ENCODE data around the gene NEBL. TPM values are rescaled to one million over a fixed set of nuclear protein-coding genes. Genes with fewer than 3 reads are reported as not detected.

Gene NEBL
- total and polyA plus RNA-seq, 5 donors from 2014 or later = 1.2 to 2.6 (median 1.8) TPM

DNA sequence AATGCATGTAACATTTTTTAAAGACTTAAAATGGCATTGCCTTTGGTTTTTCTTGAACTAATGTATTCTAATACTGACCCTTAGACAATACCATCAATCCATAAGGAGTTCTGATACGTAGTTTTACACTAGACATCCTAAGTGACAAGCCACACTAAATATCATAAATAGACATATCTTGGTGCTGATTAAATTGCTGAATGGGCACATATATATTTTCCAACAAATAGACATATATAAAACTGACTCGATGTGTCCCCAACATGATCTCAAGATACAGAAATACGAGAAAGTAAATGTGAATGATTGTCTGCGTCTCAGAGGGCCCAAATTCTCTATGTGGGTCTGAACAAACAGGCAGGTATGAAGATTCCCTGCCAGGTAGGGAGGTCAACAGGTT is 99.8 kb downstream of the NEBL start:
- Histone ChIP-seq H3K27me3 (ENCODE audit: control insufficient read depth, insufficient read depth, low read length) (no peaks in the 10 kb centered on the region), H3K9me3 (ENCODE audit: control insufficient read depth in 2 of 2, low read length in 2 of 2) (peaks cover 0 to 2% of the 10 kb centered on the region in 2 experiments), H3K4me1 (ENCODE audit: control insufficient read depth, insufficient read depth, low read length, poor library complexity, severe bottlenecking) (no peaks in the 10 kb centered on the region), H3K4me3 (ENCODE audit: low read depth, low read length) (no peak overlapping the region), H3K36me3 (ENCODE audit: control insufficient read depth, insufficient read depth, low read length) (no peaks in the 10 kb centered on the region), H3K27ac (ENCODE audit: insufficient read depth, low read length, poor library complexity, severe bottlenecking) (no peak overlapping the region)
- H3K27ac Mint-ChIP-seq = no peak overlapping the region
- H3K27me3 Mint-ChIP-seq = no peaks in the 10 kb centered on the region
- DNase-seq (no peak), ATAC-seq (ENCODE audit: low read depth in 2 of 2) (no peak)
- peaks cover 0 to 5% (median 2%) of the 10 kb centered on the region in 7 donors for H3K9me3 Mint-ChIP-seq
- H3K4me3 Mint-ChIP-seq = no peak overlapping the region
- H3K4me1 Mint-ChIP-seq = no peaks in the 10 kb centered on the region
- no peaks in the 10 kb centered on the region for H3K36me3 Mint-ChIP-seq

DNA sequence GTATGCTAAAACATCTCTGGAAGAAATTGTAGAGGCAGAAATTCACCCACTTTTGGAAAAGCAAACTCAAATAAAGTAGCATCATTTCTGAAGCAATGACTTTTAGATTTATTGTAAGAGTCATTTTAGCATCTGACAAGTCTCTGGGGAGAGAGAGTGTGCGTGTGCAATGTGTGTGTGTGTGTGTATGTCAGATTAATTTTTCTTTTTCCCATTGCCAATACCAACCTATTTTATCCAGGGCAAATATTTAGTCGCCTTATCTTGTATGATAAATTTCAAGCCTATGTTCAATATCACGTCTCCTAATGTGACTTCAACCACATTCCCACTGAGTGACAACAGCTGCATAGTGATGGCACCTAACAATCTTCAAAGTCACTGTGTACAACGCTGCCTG is 101.7 kb downstream of the NEBL start:
- H3K4me1 Mint-ChIP-seq = no peaks in the 10 kb centered on the region
- Histone ChIP-seq H3K4me1 (ENCODE audit: control insufficient read depth, insufficient read depth, low read length, poor library complexity, severe bottlenecking) (no peaks in the 10 kb centered on the region), H3K4me3 (ENCODE audit: low read depth, low read length) (no peak overlapping the region), H3K27ac (ENCODE audit: insufficient read depth, low read length, poor library complexity, severe bottlenecking) (no peak overlapping the region), H3K27me3 (ENCODE audit: control insufficient read depth, insufficient read depth, low read length) (no peaks in the 10 kb centered on the region), H3K9me3 (ENCODE audit: control insufficient read depth in 2 of 2, low read length in 2 of 2) (no peaks in the 10 kb centered on the region), H3K36me3 (ENCODE audit: control insufficient read depth, insufficient read depth, low read length) (no peaks in the 10 kb centered on the region)
- DNase-seq (no peak), ATAC-seq (ENCODE audit: low read depth in 2 of 2) (no peak)
- H3K27me3 Mint-ChIP-seq = no peaks in the 10 kb centered on the region
- no peak overlapping the region for H3K4me3 Mint-ChIP-seq
- no peak overlapping the region for H3K27ac Mint-ChIP-seq
- H3K36me3 Mint-ChIP-seq = no peaks in the 10 kb centered on the region
- peaks cover 0 to 6% (median 4%) of the 10 kb centered on the region in 7 donors for H3K9me3 Mint-ChIP-seq

DNA sequence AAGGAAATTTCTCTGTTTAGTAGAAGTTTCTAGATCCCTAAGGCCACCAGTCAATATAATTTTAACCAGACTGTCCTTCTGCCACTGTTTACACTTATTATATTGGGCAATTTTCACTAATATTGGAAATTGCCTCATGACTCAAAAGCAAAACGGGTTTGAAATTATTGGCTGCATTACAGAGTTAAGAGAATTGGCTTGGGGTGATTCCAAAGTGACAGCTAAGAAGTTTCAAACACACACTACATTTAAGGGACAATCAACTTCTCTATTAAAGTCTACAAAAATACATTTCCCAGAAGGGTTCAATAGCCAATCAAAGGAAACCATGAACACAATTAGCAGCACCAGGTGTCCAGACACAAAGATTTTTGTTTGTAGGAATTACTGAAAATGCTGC is 111.9 kb downstream of the NEBL start:
- Histone ChIP-seq H3K9me3 (ENCODE audit: control insufficient read depth in 2 of 2, low read length in 2 of 2) (no peaks in the 10 kb centered on the region), H3K27ac (ENCODE audit: insufficient read depth, low read length, poor library complexity, severe bottlenecking) (no peak overlapping the region), H3K4me1 (ENCODE audit: control insufficient read depth, insufficient read depth, low read length, poor library complexity, severe bottlenecking) (no peaks in the 10 kb centered on the region), H3K36me3 (ENCODE audit: control insufficient read depth, insufficient read depth, low read length) (no peaks in the 10 kb centered on the region), H3K4me3 (ENCODE audit: low read depth, low read length) (no peak overlapping the region), H3K27me3 (ENCODE audit: control insufficient read depth, insufficient read depth, low read length) (no peaks in the 10 kb centered on the region)
- Mint-ChIP-seq H3K27me3 (no peaks in the 10 kb centered on the region), H3K9me3 (peaks cover 0 to 2% (median 0%) of the 10 kb centered on the region in 7 donors), H3K36me3 (no peaks in the 10 kb centered on the region), H3K27ac (no peak overlapping the region), H3K4me1 (no peaks in the 10 kb centered on the region), H3K4me3 (no peak overlapping the region)
- DNase-seq (no peak), ATAC-seq (ENCODE audit: low read depth in 2 of 2) (no peak)

DNA sequence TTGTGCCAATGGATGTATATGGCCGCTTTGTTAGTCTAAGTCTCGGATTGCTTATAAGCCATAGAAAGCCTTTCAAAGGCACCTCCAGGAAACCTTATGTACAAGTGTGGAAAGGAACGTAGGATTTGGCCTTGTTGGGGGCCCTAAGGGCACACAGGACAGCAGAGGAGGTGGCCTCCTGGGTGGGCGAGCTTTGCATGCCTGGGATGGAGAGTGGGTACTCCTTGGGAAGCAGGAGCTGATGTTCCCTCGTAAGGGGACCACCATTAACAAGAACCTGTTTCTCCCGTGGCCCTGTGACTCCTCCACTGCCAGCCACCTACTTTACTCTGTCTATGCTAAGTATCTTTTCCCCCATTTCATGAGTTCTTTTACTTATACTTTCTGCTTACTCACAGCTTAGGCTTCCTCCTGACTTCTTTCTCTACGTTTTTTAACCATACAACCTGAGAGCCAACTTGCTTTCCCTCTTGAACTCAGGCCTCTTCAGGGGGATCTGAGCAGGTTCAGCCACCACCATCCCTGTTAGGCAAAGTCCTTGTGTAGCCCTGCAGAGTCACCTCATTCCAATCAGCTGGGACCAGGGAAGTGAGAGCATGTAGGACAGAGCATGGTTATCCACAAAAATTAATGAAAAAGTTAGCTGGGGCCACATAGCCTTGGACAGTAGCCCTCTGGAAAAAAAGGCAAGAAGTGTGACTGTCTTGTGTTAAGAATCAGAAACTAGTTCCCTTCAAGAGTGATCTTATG is 118.9 kb downstream of the NEBL start:
- DNase-seq (no peak), ATAC-seq (ENCODE audit: low read depth in 2 of 2) (no peak)
- Mint-ChIP-seq H3K4me3 (no peak overlapping the region), H3K27ac (no peak overlapping the region), H3K27me3 (no peaks in the 10 kb centered on the region), H3K9me3 (peaks cover 0 to 3% (median 0%) of the 10 kb centered on the region in 7 donors), H3K36me3 (no peaks in the 10 kb centered on the region), H3K4me1 (no peaks in the 10 kb centered on the region)
- Histone ChIP-seq H3K36me3 (ENCODE audit: control insufficient read depth, insufficient read depth, low read length) (no peaks in the 10 kb centered on the region), H3K27me3 (ENCODE audit: control insufficient read depth, insufficient read depth, low read length) (no peaks in the 10 kb centered on the region), H3K4me3 (ENCODE audit: low read depth, low read length) (no peak overlapping the region), H3K27ac (ENCODE audit: insufficient read depth, low read length, poor library complexity, severe bottlenecking) (no peak overlapping the region), H3K4me1 (ENCODE audit: control insufficient read depth, insufficient read depth, low read length, poor library complexity, severe bottlenecking) (no peaks in the 10 kb centered on the region), H3K9me3 (ENCODE audit: control insufficient read depth in 2 of 2, low read length in 2 of 2) (no peaks in the 10 kb centered on the region)

DNA sequence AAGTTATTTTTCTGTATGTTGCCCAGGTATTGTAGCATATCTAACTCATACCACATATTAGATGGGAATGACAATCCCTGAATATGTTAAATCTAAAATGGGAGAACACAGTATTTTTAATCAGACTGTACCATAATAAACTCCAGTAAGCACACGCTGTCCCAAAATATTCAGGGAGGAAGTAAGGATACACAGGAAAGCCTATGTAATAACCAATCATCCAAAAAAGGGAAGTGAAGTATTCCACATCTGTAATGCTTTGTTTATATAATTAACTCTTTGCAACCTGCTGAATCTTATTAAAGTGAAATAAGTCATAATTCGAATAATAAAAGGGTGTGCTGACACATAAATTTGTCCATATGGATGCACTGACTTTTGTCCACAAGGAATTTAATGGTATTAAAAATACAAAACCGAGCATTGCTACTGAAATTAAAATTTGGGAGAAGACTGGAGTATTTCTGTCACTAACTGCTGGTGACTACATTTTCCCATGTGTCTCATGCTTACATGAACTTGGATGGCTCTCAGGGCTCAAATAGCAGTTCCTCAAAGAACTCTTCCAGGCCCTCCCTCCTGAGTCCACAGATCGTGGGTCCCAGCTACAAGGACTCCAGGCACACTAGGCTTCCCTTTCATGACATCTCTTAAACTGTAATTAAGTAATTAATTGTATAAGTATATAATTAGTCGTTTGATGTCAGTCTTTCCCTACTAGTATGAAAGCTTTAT is 120.6 kb downstream of the NEBL start:
- Mint-ChIP-seq H3K4me1 (no peaks in the 10 kb centered on the region), H3K27ac (no peak overlapping the region), H3K4me3 (no peak overlapping the region), H3K9me3 (peaks cover 0 to 3% (median 0%) of the 10 kb centered on the region in 7 donors), H3K27me3 (no peaks in the 10 kb centered on the region), H3K36me3 (no peaks in the 10 kb centered on the region)
- H3K27me3 ChIP-seq (ENCODE audit: control insufficient read depth, insufficient read depth, low read length) = no peaks in the 10 kb centered on the region
- no peaks in the 10 kb centered on the region for H3K9me3 ChIP-seq (ENCODE audit: control insufficient read depth in 2 of 2, low read length in 2 of 2)
- DNase-seq (no peak), ATAC-seq (ENCODE audit: low read depth in 2 of 2) (no peak)
- no peak overlapping the region for H3K4me3 ChIP-seq (ENCODE audit: low read depth, low read length)
- H3K4me1 ChIP-seq (ENCODE audit: control insufficient read depth, insufficient read depth, low read length, poor library complexity, severe bottlenecking) = no peaks in the 10 kb centered on the region
- H3K27ac ChIP-seq (ENCODE audit: insufficient read depth, low read length, poor library complexity, severe bottlenecking) = no peak overlapping the region
- H3K36me3 ChIP-seq (ENCODE audit: control insufficient read depth, insufficient read depth, low read length) = no peaks in the 10 kb centered on the region

DNA sequence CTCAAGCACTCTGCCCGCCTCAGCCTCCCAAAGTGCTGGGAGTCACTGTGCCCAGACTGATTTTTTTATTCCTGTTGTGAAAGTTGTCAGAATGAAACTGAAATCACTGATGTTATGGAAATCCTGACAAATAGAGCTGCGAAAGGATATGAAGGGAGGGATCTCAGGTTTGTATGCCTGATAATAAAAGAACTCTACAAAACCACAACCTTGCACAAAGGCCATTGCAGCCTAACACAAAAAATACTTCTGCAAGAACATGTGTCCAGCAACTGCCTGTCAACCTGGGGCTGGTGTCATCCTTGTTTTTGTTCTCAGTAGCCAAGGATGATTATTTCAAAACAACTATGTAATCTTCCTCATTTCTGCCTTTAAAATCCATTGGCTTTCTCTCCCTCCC is 126.1 kb downstream of the NEBL start:
- Histone ChIP-seq H3K27me3 (ENCODE audit: control insufficient read depth, insufficient read depth, low read length) (no peaks in the 10 kb centered on the region), H3K9me3 (ENCODE audit: control insufficient read depth in 2 of 2, low read length in 2 of 2) (no peaks in the 10 kb centered on the region), H3K36me3 (ENCODE audit: control insufficient read depth, insufficient read depth, low read length) (no peaks in the 10 kb centered on the region), H3K4me1 (ENCODE audit: control insufficient read depth, insufficient read depth, low read length, poor library complexity, severe bottlenecking) (no peaks in the 10 kb centered on the region), H3K4me3 (ENCODE audit: low read depth, low read length) (no peak overlapping the region), H3K27ac (ENCODE audit: insufficient read depth, low read length, poor library complexity, severe bottlenecking) (no peak overlapping the region)
- no peak overlapping the region for H3K27ac Mint-ChIP-seq
- H3K9me3 Mint-ChIP-seq = peaks cover 0 to 3% (median 0%) of the 10 kb centered on the region in 7 donors
- no peaks in the 10 kb centered on the region for H3K4me1 Mint-ChIP-seq
- H3K27me3 Mint-ChIP-seq = no peaks in the 10 kb centered on the region
- H3K4me3 Mint-ChIP-seq = no peak overlapping the region
- no peaks in the 10 kb centered on the region for H3K36me3 Mint-ChIP-seq
- no peak for ATAC-seq (ENCODE audit: low read depth in 2 of 2)
- DNase-seq = no peak

DNA sequence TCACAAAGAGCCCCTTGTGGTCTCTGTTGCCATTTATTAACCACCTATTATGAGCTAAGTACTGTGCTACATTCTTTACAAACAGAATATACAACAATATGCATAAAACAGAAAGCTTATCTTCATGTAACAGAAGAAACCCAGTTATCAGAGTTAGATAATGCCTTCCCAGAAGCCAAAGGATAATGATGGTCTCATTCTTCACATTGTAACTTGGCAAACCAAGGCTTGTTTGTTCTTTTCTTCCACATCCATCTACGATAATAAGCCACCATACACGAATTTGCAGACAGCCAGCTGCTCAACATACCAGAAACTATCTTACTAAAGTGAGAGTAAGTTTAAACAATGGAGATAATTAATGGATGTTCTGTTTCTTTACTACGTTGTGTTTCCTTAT is 127.6 kb downstream of the NEBL start:
- no peak overlapping the region for H3K4me3 Mint-ChIP-seq
- no peak overlapping the region for H3K4me3 ChIP-seq (ENCODE audit: low read depth, low read length)
- ATAC-seq (ENCODE audit: low read depth in 2 of 2) = no peak
- H3K36me3 Mint-ChIP-seq = no peaks in the 10 kb centered on the region
- H3K27me3 Mint-ChIP-seq = no peaks in the 10 kb centered on the region
- DNase-seq = no peak
- H3K36me3 ChIP-seq (ENCODE audit: control insufficient read depth, insufficient read depth, low read length) = no peaks in the 10 kb centered on the region
- H3K27ac Mint-ChIP-seq = no peak overlapping the region
- H3K4me1 Mint-ChIP-seq = no peaks in the 10 kb centered on the region
- no peaks in the 10 kb centered on the region for H3K27me3 ChIP-seq (ENCODE audit: control insufficient read depth, insufficient read depth, low read length)
- H3K27ac ChIP-seq (ENCODE audit: insufficient read depth, low read length, poor library complexity, severe bottlenecking) = no peak overlapping the region
- no peaks in the 10 kb centered on the region for H3K4me1 ChIP-seq (ENCODE audit: control insufficient read depth, insufficient read depth, low read length, poor library complexity, severe bottlenecking)
- H3K9me3 ChIP-seq (ENCODE audit: control insufficient read depth in 2 of 2, low read length in 2 of 2) = no peaks in the 10 kb centered on the region
- H3K9me3 Mint-ChIP-seq = peaks cover 0 to 3% (median 0%) of the 10 kb centered on the region in 7 donors

DNA sequence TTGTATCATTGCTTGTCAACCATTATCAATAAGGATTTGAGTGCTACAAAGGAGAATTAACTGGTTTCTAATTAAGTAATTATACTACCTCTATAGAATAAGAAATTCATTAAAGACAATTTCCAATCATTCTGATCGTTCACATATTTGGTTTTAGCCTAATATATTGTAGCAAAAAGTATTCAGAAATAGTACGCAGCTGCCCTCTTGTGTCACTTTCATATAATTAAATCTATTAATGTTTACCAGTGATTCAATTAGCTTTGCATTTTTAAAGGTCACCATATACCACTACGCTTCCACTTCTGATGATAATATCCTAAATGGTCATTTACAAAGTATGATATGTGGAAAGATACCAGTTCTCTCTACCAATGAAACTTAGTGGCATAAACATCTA is 128.3 kb downstream of the NEBL start:
- H3K36me3 ChIP-seq (ENCODE audit: control insufficient read depth, insufficient read depth, low read length) = no peaks in the 10 kb centered on the region
- no peak for ATAC-seq (ENCODE audit: low read depth in 2 of 2)
- H3K4me1 Mint-ChIP-seq = no peaks in the 10 kb centered on the region
- DNase-seq = no peak
- H3K27ac ChIP-seq (ENCODE audit: insufficient read depth, low read length, poor library complexity, severe bottlenecking) = no peak overlapping the region
- H3K4me3 ChIP-seq (ENCODE audit: low read depth, low read length) = no peak overlapping the region
- H3K4me1 ChIP-seq (ENCODE audit: control insufficient read depth, insufficient read depth, low read length, poor library complexity, severe bottlenecking) = no peaks in the 10 kb centered on the region
- H3K27me3 Mint-ChIP-seq = no peaks in the 10 kb centered on the region
- no peak overlapping the region for H3K4me3 Mint-ChIP-seq
- H3K9me3 Mint-ChIP-seq = peaks cover 0 to 3% (median 0%) of the 10 kb centered on the region in 7 donors
- no peak overlapping the region for H3K27ac Mint-ChIP-seq
- no peaks in the 10 kb centered on the region for H3K36me3 Mint-ChIP-seq
- H3K27me3 ChIP-seq (ENCODE audit: control insufficient read depth, insufficient read depth, low read length) = no peaks in the 10 kb centered on the region
- no peaks in the 10 kb centered on the region for H3K9me3 ChIP-seq (ENCODE audit: control insufficient read depth in 2 of 2, low read length in 2 of 2)
